B cell (primary cell): ENCODE data around the gene MBD1. TPM values are rescaled to one million over a fixed set of nuclear protein-coding genes. Genes with fewer than 3 reads are reported as not detected.

Experiments used
- ATAC-seq: fragments of 200-7000 bp; cut with Tn5 transposase; one replicate; pipeline ENCODE4 v1.10.0; 2021; ENCODE audit warnings: low read depth, mild to moderate bottlenecking, moderate number of reproducible peaks, moderate library complexity
- CTCF ChIA-PET: fragments of 350-600 bp; sonication (Branson Sonifier 250); formaldehyde crosslinking; loops from one replicate; lab custom pipeline; 2021; ENCODE audit warnings: antibody characterized with exemption, inconsistent platforms; lab: Charles Lee
- POLR2A ChIA-PET: fragments of 350-600 bp; sonication (Branson Sonifier 250); formaldehyde crosslinking; loops from one replicate; lab custom pipeline; 2021; ENCODE audit warnings: antibody characterized with exemption; lab: Charles Lee
- DNase-seq: peaks from one replicate; pipeline ENCODE4 v3.0.0; 2013
- H2AFZ ChIP-seq: 2 replicates; pipeline ENCODE4 v1.6.1; 2012; ENCODE audit warnings: mild to moderate bottlenecking, low read depth, low read length; ENCODE audit not compliant: insufficient read depth, poor library complexity, severe bottlenecking
- H3K27ac ChIP-seq, 2 donors: 1 replicate in 1 of 2; 2 replicates in 1 of 2; pipeline ENCODE4 v1.5.1; 2012 to 2013; ENCODE audit warnings: low read length in 2 of 2, mild to moderate bottlenecking in 2 of 2, moderate library complexity in 1 of 2
- H3K27me3 ChIP-seq, 4 experiments: fragments of 200-600 bp in 1 of 4; sonication (generic) in 1 of 4; replicated peaks in 1 of 4; 1 replicate in 2 of 4; 2 replicates in 2 of 4; pipeline versions ENCODE4 v1.6.1 to v1.7.0; 2013 to 2016; ENCODE audit warnings: low read length in 3 of 4, mild to moderate bottlenecking in 2 of 4, mixed read lengths in 1 of 4, moderate library complexity in 1 of 4; ENCODE audit not compliant: insufficient read depth in 4 of 4, control insufficient read depth in 3 of 4; ENCODE audit errors: control extremely low read depth in 1 of 4
- H3K36me3 ChIP-seq, 2 experiments: replicated peaks in 1 of 2; 1 replicate in 1 of 2; 2 replicates in 1 of 2; pipeline versions ENCODE4 v1.6.1 to v1.7.1; 2013; ENCODE audit warnings: low read length in 1 of 2; ENCODE audit not compliant: insufficient read depth in 2 of 2, control insufficient read depth in 1 of 2; ENCODE audit errors: control extremely low read depth in 1 of 2, extremely low read depth in 1 of 2
- H3K4me1 ChIP-seq, 2 donors: fragments of 200-600 bp in 1 of 2; sonication (generic) in 1 of 2; 1 replicate in 1 of 2; 2 replicates in 1 of 2; pipeline versions ENCODE4 v1.5.1 to v1.6.1; 2013 to 2017; ENCODE audit warnings: low read length in 2 of 2; ENCODE audit not compliant: control insufficient read depth in 2 of 2, insufficient read depth in 2 of 2
- H3K4me2 ChIP-seq: replicated peaks from 2 replicates; pipeline ENCODE3; 2012; ENCODE audit warnings: mild to moderate bottlenecking, low read depth, low read length; ENCODE audit not compliant: poor library complexity, severe bottlenecking
- H3K4me3 ChIP-seq, 5 experiments: fragments of 200-600 bp in 1 of 5; sonication (generic) in 1 of 5; 1 replicate in 3 of 5; 2 replicates in 2 of 5; pipeline versions ENCODE4 v1.5.1 to v1.7.0; 2011 to 2016; ENCODE audit warnings: low read length in 4 of 5, mild to moderate bottlenecking in 4 of 5, low read depth in 2 of 5, control low read depth in 1 of 5, moderate library complexity in 1 of 5; ENCODE audit not compliant: insufficient read depth in 1 of 5; ENCODE audit errors: control extremely low read depth in 1 of 5, extremely low read depth in 1 of 5
- H3K79me2 ChIP-seq: fragments of 200-600 bp; sonication (generic); one replicate; pipeline ENCODE4 v1.6.0; 2016; ENCODE audit warnings: low read length; ENCODE audit not compliant: control insufficient read depth, insufficient read depth
- H3K9ac ChIP-seq: fragments of 200-600 bp; sonication (generic); 2 replicates; pipeline ENCODE4 v1.6.1; 2017; ENCODE audit warnings: mild to moderate bottlenecking, low read length, moderate library complexity
- H3K9me3 ChIP-seq, 3 donors: one replicate each; pipeline versions ENCODE4 v1.6.1 to v1.7.1; 2013; ENCODE audit warnings: low read length in 2 of 3; ENCODE audit not compliant: control insufficient read depth in 2 of 3, insufficient read depth in 1 of 3; ENCODE audit errors: control extremely low read depth in 1 of 3
- H4K20me1 ChIP-seq: 2 replicates; pipeline ENCODE4 v1.6.0; 2012; ENCODE audit warnings: mild to moderate bottlenecking, low read length; ENCODE audit not compliant: insufficient read depth, control insufficient read depth, poor library complexity, severe bottlenecking
- H3K27ac Mint-ChIP-seq: one replicate; pipeline ENCODE4 v1.8.0; 2021; ENCODE audit warnings: mixed read lengths
- H3K27me3 Mint-ChIP-seq: one replicate; pipeline ENCODE4 v1.8.0; 2021; ENCODE audit warnings: mixed read lengths
- H3K4me1 Mint-ChIP-seq: one replicate; pipeline ENCODE4 v1.8.0; 2021; ENCODE audit warnings: mixed read lengths
- H3K4me3 Mint-ChIP-seq: one replicate; pipeline ENCODE4 v1.8.0; 2021; ENCODE audit warnings: mixed read lengths
- H3K9me3 Mint-ChIP-seq: one replicate; pipeline ENCODE4 v1.8.0; 2022; ENCODE audit warnings: mixed read lengths; ENCODE audit not compliant: insufficient read depth
- CTCF ChIP-seq: fragments of 200-600 bp; IDR thresholded peaks from one replicate; pipeline ENCODE4 v1.8.0; 2022; ENCODE audit warnings: antibody characterized with exemption, mild to moderate bottlenecking
- EZH2 ChIP-seq: IDR thresholded peaks from 2 replicates; pipeline ENCODE4 v1.6.1; 2012; ENCODE audit warnings: borderline replicate concordance, low read depth, mild to moderate bottlenecking, moderate library complexity, low read length; ENCODE audit not compliant: insufficient read depth, poor library complexity, severe bottlenecking
- WGBS: methylation state at CpG from one replicate; pipeline ENCODE4 v1.1.5; 2013; ENCODE audit warnings: missing lambda C conversion rate; ENCODE audit not compliant: insufficient coverage; 5-methylcytosine and 5-hydroxymethylcytosine counted together
- intact Hi-C: fragments of 100-400 bp; cut with micrococcal nuclease; formaldehyde crosslinking; loops from one replicate; pipeline ENCODE4 v1.10.0; 2022
- polyA minus RNA-seq: library from RNA; depleted of rRNA, polyadenylated mRNA; stranded (reverse); fragments of >200 nt; gene quantifications from 2 replicates; pipeline ENCODE4 v1.2.3, GENCODE V29; 2012
- polyA plus RNA-seq: library from polyadenylated mRNA; depleted of rRNA; stranded (reverse); fragments of >200 nt; gene quantifications from 2 replicates; pipeline ENCODE4 v1.2.3, GENCODE V29; 2012
- total RNA-seq, 2 donors: library from RNA; stranded (reverse); fragments of 120-200 nt in 1 of 2; gene quantifications; 1 replicate in 1 of 2; 2 replicates in 1 of 2; pipeline versions ENCODE4 v1.2.3 to v1.2.4, GENCODE V29; 2013 to 2022

Gene MBD1, protein sequence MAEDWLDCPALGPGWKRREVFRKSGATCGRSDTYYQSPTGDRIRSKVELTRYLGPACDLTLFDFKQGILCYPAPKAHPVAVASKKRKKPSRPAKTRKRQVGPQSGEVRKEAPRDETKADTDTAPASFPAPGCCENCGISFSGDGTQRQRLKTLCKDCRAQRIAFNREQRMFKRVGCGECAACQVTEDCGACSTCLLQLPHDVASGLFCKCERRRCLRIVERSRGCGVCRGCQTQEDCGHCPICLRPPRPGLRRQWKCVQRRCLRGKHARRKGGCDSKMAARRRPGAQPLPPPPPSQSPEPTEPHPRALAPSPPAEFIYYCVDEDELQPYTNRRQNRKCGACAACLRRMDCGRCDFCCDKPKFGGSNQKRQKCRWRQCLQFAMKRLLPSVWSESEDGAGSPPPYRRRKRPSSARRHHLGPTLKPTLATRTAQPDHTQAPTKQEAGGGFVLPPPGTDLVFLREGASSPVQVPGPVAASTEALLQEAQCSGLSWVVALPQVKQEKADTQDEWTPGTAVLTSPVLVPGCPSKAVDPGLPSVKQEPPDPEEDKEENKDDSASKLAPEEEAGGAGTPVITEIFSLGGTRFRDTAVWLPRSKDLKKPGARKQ
- total RNA-seq: 120 and 132 TPM in 2 replicates
- 64.5 TPM for total RNA-seq (2013)
- 135 and 149 TPM in 2 replicates for polyA plus RNA-seq
- polyA minus RNA-seq: 90.2 and 124 TPM in 2 replicates

GRCh38 chr18:50281295-50281971, at the start of gene MBD1:
Gene MBD1, minus strand, starts transcription at chr18:50281523. Its CDS starts 1,531 bp downstream, at chr18:50279992.
- Mint-ChIP-seq H3K27me3 (no peaks in the 10 kb centered on the region), H3K4me1 (peaks cover 39% of the 10 kb centered on the region), H3K4me3 (peak within 1 kb of the TSS; percentile 97), H3K27ac (peak within 1 kb of the TSS; percentile 97), H3K9me3 (no peaks in the 10 kb centered on the region)
- peak within 1 kb of the TSS; percentile 95 for H2AFZ ChIP-seq
- H3K4me2 ChIP-seq: peak within 1 kb of the TSS; percentile 97
- H3K27me3 ChIP-seq: no peaks in the 10 kb centered on the region
- TF ChIP-seq EZH2 (no peak), CTCF (no peak)
- peak within 1 kb of the TSS; percentile 81 to 87 for H3K27ac ChIP-seq
- intact Hi-C loops: loop anchor here (1.0 kb wide), 4 partner anchors 15 to 789 kb away; partner anchors contain the start of genes CFAP53 and RPL17
- ChIA-PET POLR2A (interaction anchor here (0.8 to 1.9 kb wide), 9 partner anchors 9 to 1329 kb away, joined by 3 to 10 read pairs (median 5); partner anchors contain the start of genes C18orf32, CFAP53 and SKA1), CTCF (interaction anchor here (0.8 to 2.8 kb wide), 9 partner anchors 10 to 148 kb away, joined by 3 to 44 read pairs (median 4); partner anchors contain the start of genes CFAP53 and MYO5B)
- ATAC-seq: peak; percentile 92
- H3K79me2 ChIP-seq: peaks cover 39% of the 10 kb centered on the region
- peaks cover 0 to 65% of the 10 kb centered on the region in 2 experiments for H3K36me3 ChIP-seq
- peaks cover 36% of the 10 kb centered on the region for H4K20me1 ChIP-seq
- H3K4me1 ChIP-seq: peaks cover 30 to 34% of the 10 kb centered on the region in 2 donors
- peak; percentile 100 for DNase-seq
- H3K9me3 ChIP-seq: no peaks in the 10 kb centered on the region
- peak within 1 kb of the TSS; percentile 92 to 99 (median 99) for H3K4me3 ChIP-seq
- under 1% methylated on average over 63 of the region's 63 CpGs for WGBS
- H3K9ac ChIP-seq: peak within 1 kb of the TSS; percentile 97
